Endothelial cell of umbilical vein (primary cell): Measurements from ENCODE around the gene GAB1. TPM values are rescaled to one million over a fixed set of nuclear protein-coding genes. Genes with fewer than 3 reads are reported as not detected.

Source experiments
- BruUV-seq: library from RNA; stranded (reverse); fragments of 400-500 nt; replicated peaks from 2 replicates; lab custom pipeline; 2021; lab: Mats Ljungman, UMichigan
- CTCF ChIA-PET: fragments of 300-600, 350-600 bp; sonication (Branson Sonifier 250); formaldehyde crosslinking; loops from one replicate; lab custom pipeline; 2021; ENCODE audit warnings: antibody characterized with exemption, inconsistent platforms; lab: Charles Lee
- POLR2A ChIA-PET: fragments of 300-600, 350-600 bp; sonication (Branson Sonifier 250); formaldehyde crosslinking; loops from one replicate; lab custom pipeline; 2021; ENCODE audit warnings: antibody characterized with exemption, inconsistent platforms; lab: Charles Lee
- DNase-seq: peaks from one replicate; pipeline ENCODE4 v3.0.0-alpha.2; 2011; ENCODE audit warnings: low read depth, low spot score
- FAIRE-seq: peaks from 2 replicates; lab custom pipeline; 2011; peaks lifted over from hg19 to GRCh38; lab: Jason Lieb, UNC
- H2AFZ ChIP-seq: 2 replicates; pipeline ENCODE4 v1.6.0; 2012; ENCODE audit warnings: low read depth, low read length, control low read depth, inconsistent platforms
- H3K27ac ChIP-seq: 2 replicates; pipeline ENCODE4 v1.5.1; 2011; ENCODE audit warnings: low read depth, mild to moderate bottlenecking, control low read depth, low read length, moderate library complexity; ENCODE audit not compliant: insufficient read depth
- H3K27me3 ChIP-seq, 2 experiments: 2 replicates each; pipeline versions ENCODE4 v1.6.0 to v1.6.1; 2011; ENCODE audit warnings: low read length in 2 of 2, mixed read lengths in 1 of 2; ENCODE audit not compliant: control insufficient read depth in 2 of 2, insufficient read depth in 2 of 2
- H3K36me3 ChIP-seq, 2 experiments: 2 replicates in 1 of 2; 3 replicates in 1 of 2; pipeline ENCODE4 v1.5.1; 2011; ENCODE audit warnings: low read length in 2 of 2, mild to moderate bottlenecking in 1 of 2, moderate library complexity in 1 of 2; ENCODE audit not compliant: control insufficient read depth in 2 of 2, insufficient read depth in 2 of 2; ENCODE audit errors: extremely low read depth in 1 of 2
- H3K4me1 ChIP-seq: 3 replicates; pipeline ENCODE4 v1.5.1; 2011; ENCODE audit warnings: mild to moderate bottlenecking, low read length; ENCODE audit not compliant: control insufficient read depth, insufficient read depth; ENCODE audit errors: extremely low read depth
- H3K4me2 ChIP-seq: 2 replicates; pipeline ENCODE4 v1.6.1; 2011; ENCODE audit warnings: low read length, control low read depth, mixed read lengths; ENCODE audit not compliant: insufficient read depth
- H3K4me3 ChIP-seq, 3 experiments: fragments of 200-600 bp in 1 of 3; sonication (generic), shearing (Covaris generic) in 1 of 3; replicated peaks in 1 of 3; 2 replicates each; pipeline ENCODE4 v1.5.1; 2011 to 2016; ENCODE audit warnings: control low read depth in 3 of 3, low read length in 3 of 3, mild to moderate bottlenecking in 2 of 3, inconsistent platforms in 1 of 3, low read depth in 1 of 3, moderate library complexity in 1 of 3; ENCODE audit not compliant: insufficient read depth in 1 of 3
- H3K79me2 ChIP-seq: 2 replicates; pipeline ENCODE4 v1.6.0; 2012; ENCODE audit warnings: low read length, inconsistent platforms; ENCODE audit not compliant: control insufficient read depth, insufficient read depth
- H3K9ac ChIP-seq: replicated peaks from 2 replicates; pipeline ENCODE3; 2011; ENCODE audit warnings: low read length, control low read depth; ENCODE audit not compliant: insufficient read depth; ENCODE audit errors: extremely low read depth
- H3K9me1 ChIP-seq: replicated peaks from 3 replicates; pipeline ENCODE4 v1.6.0; 2011; ENCODE audit warnings: mild to moderate bottlenecking, low read length; ENCODE audit not compliant: control insufficient read depth, insufficient read depth; ENCODE audit errors: extremely low read depth
- H3K9me3 ChIP-seq: replicated peaks from 2 replicates; pipeline ENCODE4 v1.5.1; 2012; ENCODE audit warnings: low read length, inconsistent platforms; ENCODE audit not compliant: control insufficient read depth, insufficient read depth
- H4K20me1 ChIP-seq: replicated peaks from 2 replicates; pipeline ENCODE3; 2011; ENCODE audit warnings: mild to moderate bottlenecking, low read length; ENCODE audit not compliant: control insufficient read depth, insufficient read depth; ENCODE audit errors: extremely low read depth
- EZH2 ChIP-seq: IDR thresholded peaks from 2 replicates; pipeline ENCODE4 v1.6.1; 2012; ENCODE audit warnings: borderline replicate concordance, low read depth, mild to moderate bottlenecking, moderate library complexity, low read length, inconsistent platforms; ENCODE audit not compliant: severe bottlenecking
- FOS ChIP-seq: IDR thresholded peaks from 2 replicates; pipeline ENCODE4 v1.6.1; 2011; ENCODE audit warnings: mild to moderate bottlenecking, low read length, moderate library complexity, borderline replicate concordance; ENCODE audit not compliant: insufficient read depth
- GATA2 ChIP-seq: IDR thresholded peaks from 2 replicates; pipeline ENCODE4 v1.7.0; 2011; ENCODE audit warnings: low read depth, mild to moderate bottlenecking, moderate library complexity, mixed read lengths, low read length; ENCODE audit not compliant: insufficient read length, insufficient read depth
- JUN ChIP-seq: IDR thresholded peaks from 2 replicates; pipeline ENCODE4 v1.6.1; 2011; ENCODE audit warnings: borderline replicate concordance, low read depth; ENCODE audit not compliant: insufficient read length, insufficient read depth
- MAX ChIP-seq: IDR thresholded peaks from 2 replicates; pipeline ENCODE4 v1.6.1; 2011; ENCODE audit not compliant: insufficient read depth, insufficient read length
- MYC ChIP-seq: IDR thresholded peaks from one replicate; pipeline ENCODE4 v1.6.1; 2011; ENCODE audit warnings: mild to moderate bottlenecking, low read depth, low read length
- POLR2A ChIP-seq: IDR thresholded peaks from 2 replicates; pipeline ENCODE4 v1.6.1; 2012; ENCODE audit warnings: low read depth, mild to moderate bottlenecking, control low read depth, low read length
- POLR2AphosphoS5 ChIP-seq: IDR thresholded peaks from 2 replicates; pipeline ENCODE4 v1.6.1; 2012; ENCODE audit warnings: low read depth, mild to moderate bottlenecking, control low read depth, low read length, moderate library complexity; ENCODE audit not compliant: insufficient read depth
- dilution Hi-C: fragments of 300-500 bp; cut with MboI; formaldehyde crosslinking; loops from one replicate; pipeline ENCODE4 v1.15.0; 2019; ENCODE audit warnings: low sequenced_read_pairs; ENCODE audit not compliant: extremely low pct_ligation_motif_present
- intact Hi-C: fragments of 100-400 bp; cut with micrococcal nuclease; formaldehyde crosslinking; loops from one replicate; pipeline ENCODE4 v1.10.0; 2022
- polyA plus RNA-seq, 4 experiments: library from polyadenylated mRNA; depleted of rRNA in 3 of 4; stranded (reverse) in 3 of 4; unstranded in 1 of 4; fragments of >200 nt; gene quantifications; 2 replicates each; pipeline versions ENCODE4 v1.2.1 to v1.2.3, GENCODE V29; 2011 to 2012; ENCODE audit warnings: missing spikeins in 1 of 4
- total RNA-seq: library from RNA; stranded (reverse); gene quantifications from 2 replicates; pipeline ENCODE4 v1.2.3, GENCODE V29; 2021
- TF ChIP-seq, protein P1 (sequence below), 2 donors: IDR thresholded peaks; 1 replicate in 1 of 2; 2 replicates in 1 of 2; pipeline ENCODE4 v1.5.1; 2011; ENCODE audit warnings: low read length in 2 of 2, mild to moderate bottlenecking in 2 of 2, moderate library complexity in 2 of 2, control low read depth in 1 of 2, inconsistent platforms in 1 of 2, low read depth in 1 of 2; ENCODE audit not compliant: insufficient read depth in 1 of 2; ENCODE audit errors: extremely low read depth in 1 of 2

The GAB1 gene
- total and polyA plus RNA-seq, 2 donors (not counting 3 experiments of a cell fraction or from before 2014, with no cell fraction given), result 9.3 to 37.7 TPM

DNA sequence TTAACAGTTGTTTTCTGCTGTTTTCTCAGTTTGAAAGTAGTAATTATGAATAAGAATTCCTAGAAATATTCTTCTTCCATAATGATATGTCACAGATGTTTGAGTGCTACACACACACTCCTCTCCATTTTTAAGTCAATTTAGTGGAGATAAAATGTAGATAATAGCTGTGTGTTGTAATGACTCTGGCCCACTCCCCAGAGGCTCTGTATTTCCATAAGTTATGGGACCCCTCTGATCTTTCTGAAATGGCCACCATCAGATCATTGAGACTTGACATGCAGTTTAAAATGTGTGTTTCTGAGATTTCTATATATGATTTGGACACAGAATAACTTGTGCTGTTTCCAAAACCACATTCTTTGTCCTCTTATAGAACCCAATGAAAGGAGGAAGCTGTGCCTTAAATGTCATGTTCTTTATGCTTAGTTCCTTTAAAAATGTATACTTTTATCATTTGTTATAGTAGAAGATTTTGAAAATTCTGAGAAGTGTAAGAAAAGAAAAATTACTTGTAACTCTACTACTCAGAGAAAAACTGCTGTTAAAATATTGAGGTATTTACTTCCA, 46.4 kb downstream of the GAB1 start:
- POLR2A ChIA-PET, result no interaction called here
- DNase-seq, result no peak
- peak overlapping the region; percentile 86 for H3K4me2 ChIP-seq
- CTCF ChIA-PET, result interaction anchor here (1.8 to 5.1 kb wide), 3 partner anchors 14 to 46 kb away, joined by 5 to 23 read pairs (median 6); partner anchors contain the start of gene GAB1
- no TSS peak for BruUV-seq
- no peak for FAIRE-seq
- no peaks in the 10 kb centered on the region for H3K9me3 ChIP-seq
- H3K9me1 ChIP-seq, result no peaks in the 10 kb centered on the region
- intact Hi-C loops (loop anchor here (5.0 kb wide), 1 partner anchor 129 kb away; the partner anchor contains the start of gene SMARCA5), dilution Hi-C loops (no loop called here)
- H3K36me3 ChIP-seq, result no peaks in the 10 kb centered on the region
- no peaks in the 10 kb centered on the region for H3K79me2 ChIP-seq
- H3K4me3 ChIP-seq, result no peak overlapping the region
- H2AFZ ChIP-seq, result no peak overlapping the region
- H4K20me1 ChIP-seq, result no peaks in the 10 kb centered on the region
- H3K9ac ChIP-seq, result no peak overlapping the region
- peak overlapping the region; percentile 53 for H3K27ac ChIP-seq
- TF ChIP-seq POLR2A (no peak), MAX (no peak), JUN (no peak), EZH2 (no peak), POLR2AphosphoS5 (no peak), GATA2 (no peak), FOS (no peak), MYC (no peak)
- TF ChIP-seq, protein P1, sequence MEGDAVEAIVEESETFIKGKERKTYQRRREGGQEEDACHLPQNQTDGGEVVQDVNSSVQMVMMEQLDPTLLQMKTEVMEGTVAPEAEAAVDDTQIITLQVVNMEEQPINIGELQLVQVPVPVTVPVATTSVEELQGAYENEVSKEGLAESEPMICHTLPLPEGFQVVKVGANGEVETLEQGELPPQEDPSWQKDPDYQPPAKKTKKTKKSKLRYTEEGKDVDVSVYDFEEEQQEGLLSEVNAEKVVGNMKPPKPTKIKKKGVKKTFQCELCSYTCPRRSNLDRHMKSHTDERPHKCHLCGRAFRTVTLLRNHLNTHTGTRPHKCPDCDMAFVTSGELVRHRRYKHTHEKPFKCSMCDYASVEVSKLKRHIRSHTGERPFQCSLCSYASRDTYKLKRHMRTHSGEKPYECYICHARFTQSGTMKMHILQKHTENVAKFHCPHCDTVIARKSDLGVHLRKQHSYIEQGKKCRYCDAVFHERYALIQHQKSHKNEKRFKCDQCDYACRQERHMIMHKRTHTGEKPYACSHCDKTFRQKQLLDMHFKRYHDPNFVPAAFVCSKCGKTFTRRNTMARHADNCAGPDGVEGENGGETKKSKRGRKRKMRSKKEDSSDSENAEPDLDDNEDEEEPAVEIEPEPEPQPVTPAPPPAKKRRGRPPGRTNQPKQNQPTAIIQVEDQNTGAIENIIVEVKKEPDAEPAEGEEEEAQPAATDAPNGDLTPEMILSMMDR (IDR thresholded peaks at IDR 0.05; ENCODE audit: extremely low read depth in 1 of 2, insufficient read depth in 1 of 2, low read depth in 1 of 2, low read length in 2 of 2), result no peak
- no peaks in the 10 kb centered on the region for H3K27me3 ChIP-seq
- peaks cover 24% of the 10 kb centered on the region for H3K4me1 ChIP-seq
